Sigmoid colon (tissue), 4 donors: Measurements from ENCODE around the gene LCN1.

ENCODE experiments used
- POLR2AphosphoS5 ChIP-seq, 4 donors: sonication (generic); formaldehyde crosslinking; IDR thresholded peaks; one replicate each; pipeline ENCODE4 v1.6.1; 2017; ENCODE audit warnings: antibody characterized with exemption in 4 of 4
- TF ChIP-seq, protein P1 (sequence below), 4 experiments: fragments of 450-650 bp in 3 of 4; fragments of 200-600 bp in 1 of 4; IDR thresholded peaks; one replicate each; pipeline ENCODE4 v1.5.1; 2016 to 2019; ENCODE audit warnings: antibody characterized with exemption in 4 of 4, mild to moderate bottlenecking in 3 of 4, moderate library complexity in 2 of 4

DNA sequence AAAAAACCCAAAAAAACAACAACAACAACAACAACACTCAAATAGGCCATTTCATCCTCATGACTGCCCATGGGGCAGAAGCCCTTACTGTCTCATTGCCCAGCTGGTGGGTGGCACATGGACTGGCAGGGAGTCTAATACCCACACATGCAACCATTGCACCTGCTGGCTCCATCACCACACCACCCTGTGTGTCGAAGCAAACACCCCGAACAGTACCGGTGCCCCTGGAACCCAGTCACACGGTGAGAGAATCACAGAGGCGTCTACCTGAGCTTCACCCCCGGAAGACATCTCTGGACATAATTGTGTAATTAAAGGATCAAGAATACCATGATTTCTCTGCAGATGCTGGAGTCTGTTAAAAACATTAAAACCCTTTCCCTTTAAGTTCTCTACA is 46.8 kb downstream of the LCN1 start:
- no peak for TF ChIP-seq POLR2AphosphoS5 (IDR thresholded peaks at IDR 0.05)
- TF ChIP-seq, protein P1, sequence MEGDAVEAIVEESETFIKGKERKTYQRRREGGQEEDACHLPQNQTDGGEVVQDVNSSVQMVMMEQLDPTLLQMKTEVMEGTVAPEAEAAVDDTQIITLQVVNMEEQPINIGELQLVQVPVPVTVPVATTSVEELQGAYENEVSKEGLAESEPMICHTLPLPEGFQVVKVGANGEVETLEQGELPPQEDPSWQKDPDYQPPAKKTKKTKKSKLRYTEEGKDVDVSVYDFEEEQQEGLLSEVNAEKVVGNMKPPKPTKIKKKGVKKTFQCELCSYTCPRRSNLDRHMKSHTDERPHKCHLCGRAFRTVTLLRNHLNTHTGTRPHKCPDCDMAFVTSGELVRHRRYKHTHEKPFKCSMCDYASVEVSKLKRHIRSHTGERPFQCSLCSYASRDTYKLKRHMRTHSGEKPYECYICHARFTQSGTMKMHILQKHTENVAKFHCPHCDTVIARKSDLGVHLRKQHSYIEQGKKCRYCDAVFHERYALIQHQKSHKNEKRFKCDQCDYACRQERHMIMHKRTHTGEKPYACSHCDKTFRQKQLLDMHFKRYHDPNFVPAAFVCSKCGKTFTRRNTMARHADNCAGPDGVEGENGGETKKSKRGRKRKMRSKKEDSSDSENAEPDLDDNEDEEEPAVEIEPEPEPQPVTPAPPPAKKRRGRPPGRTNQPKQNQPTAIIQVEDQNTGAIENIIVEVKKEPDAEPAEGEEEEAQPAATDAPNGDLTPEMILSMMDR (IDR thresholded peaks at IDR 0.05), result no peak
